ENCODE measurements around the gene CELF4.
A peak's percentile ranks its signal among the peaks of the same experiment; 100 is the strongest.

Gene CELF4

GRCh38 chr18:37339701-37340215 lies 225.8 kb downstream of the CELF4 start:
- no peak for DNase-seq

- no peak for DNase-seq
Measured at GRCh38 chr18:37336568-37337285, 228.9 kb downstream of the CELF4 start.

- DNase-seq, result no peak
Measured at GRCh38 chr18:37335409-37335736, 230.2 kb downstream of the CELF4 start.

GRCh38 chr18:37334631-37335408 lies 230.8 kb downstream of the CELF4 start:
- no peak for DNase-seq

GRCh38 chr18:37332628-37333420 lies 232.8 kb downstream of the CELF4 start:
- DNase-seq, result no peak

GRCh38 chr18:37332219-37332618 lies 233.4 kb downstream of the CELF4 start:
- DNase-seq, result no peak

- no peak for DNase-seq
Measured at GRCh38 chr18:37330173-37330572, 235.4 kb downstream of the CELF4 start.

- DNase-seq, result no peak
Measured at GRCh38 chr18:37328946-37329719, 236.5 kb downstream of the CELF4 start.

- DNase-seq, result no peak
Measured at GRCh38 chr18:37327063-37327577, 238.5 kb downstream of the CELF4 start.

GRCh38 chr18:37322492-37323035 lies 243.0 kb downstream of the CELF4 start:
- peak; percentile 38 for DNase-seq

GRCh38 chr18:37321582-37322491 lies 243.8 kb downstream of the CELF4 start:
- DNase-seq, result no peak

GRCh38 chr18:37320317-37320716 lies 245.3 kb downstream of the CELF4 start:
- no peak for DNase-seq

GRCh38 chr18:37318360-37319355 lies 246.9 kb downstream of the CELF4 start:
- no peak for DNase-seq

GRCh38 chr18:37317486-37317885 lies 248.1 kb downstream of the CELF4 start:
- no peak for DNase-seq

GRCh38 chr18:37316468-37316867 lies 249.1 kb downstream of the CELF4 start:
- DNase-seq, result no peak

GRCh38 chr18:37315935-37316334 lies 249.7 kb downstream of the CELF4 start:
- no peak for DNase-seq

- no peak for DNase-seq
Measured at GRCh38 chr18:37314534-37314933, 251.1 kb downstream of the CELF4 start.

- DNase-seq, result no peak
Measured at GRCh38 chr18:37313624-37314023, 252.0 kb downstream of the CELF4 start.

GRCh38 chr18:37309861-37310260 lies 255.7 kb downstream of the CELF4 start:
- DNase-seq, result no peak

GRCh38 chr18:37309059-37309458 lies 256.5 kb downstream of the CELF4 start:
- no peak for DNase-seq

Data from right hindlimb (tissue), 1 donor.